Neutrophil (primary cell): ENCODE results near the gene ZNF618.

Source experiments
- H3K27ac ChIP-seq: fragments of 200-600 bp; sonication (generic); 2 replicates; pipeline ENCODE4 v1.5.1; 2016; ENCODE audit warnings: mild to moderate bottlenecking, moderate library complexity
- H3K27me3 ChIP-seq: fragments of 200-600 bp; sonication (generic); 2 replicates; pipeline ENCODE4 v1.6.0; 2016; ENCODE audit warnings: mild to moderate bottlenecking
- H3K36me3 ChIP-seq: fragments of 200-600 bp; sonication (generic); 2 replicates; pipeline ENCODE4 v1.5.1; 2017
- H3K4me1 ChIP-seq, 2 experiments: fragments of 200-600 bp in 1 of 2; sonication (generic) in 1 of 2; 1 replicate in 1 of 2; 2 replicates in 1 of 2; pipeline versions ENCODE4 v1.5.1 to v1.6.1; 2013 to 2016; ENCODE audit warnings: low read depth in 1 of 2, low read length in 1 of 2, mild to moderate bottlenecking in 1 of 2, moderate library complexity in 1 of 2; ENCODE audit not compliant: control insufficient read depth in 1 of 2, insufficient read depth in 1 of 2
- H3K4me3 ChIP-seq, 2 experiments: fragments of 200-600 bp in 1 of 2; sonication (generic) in 1 of 2; 1 replicate in 1 of 2; 2 replicates in 1 of 2; pipeline ENCODE4 v1.5.1; 2013 to 2016; ENCODE audit warnings: low read depth in 1 of 2, low read length in 1 of 2, mild to moderate bottlenecking in 1 of 2, moderate library complexity in 1 of 2
- H3K9me3 ChIP-seq: fragments of 200-600 bp; sonication (generic); 2 replicates; pipeline ENCODE4 v1.5.1; 2016
- CTCF ChIP-seq: fragments of 200-600 bp; sonication (generic); IDR thresholded peaks from 2 replicates; pipeline ENCODE4 v1.5.1; 2016; ENCODE audit warnings: antibody characterized with exemption

ZNF618 gene

DNA sequence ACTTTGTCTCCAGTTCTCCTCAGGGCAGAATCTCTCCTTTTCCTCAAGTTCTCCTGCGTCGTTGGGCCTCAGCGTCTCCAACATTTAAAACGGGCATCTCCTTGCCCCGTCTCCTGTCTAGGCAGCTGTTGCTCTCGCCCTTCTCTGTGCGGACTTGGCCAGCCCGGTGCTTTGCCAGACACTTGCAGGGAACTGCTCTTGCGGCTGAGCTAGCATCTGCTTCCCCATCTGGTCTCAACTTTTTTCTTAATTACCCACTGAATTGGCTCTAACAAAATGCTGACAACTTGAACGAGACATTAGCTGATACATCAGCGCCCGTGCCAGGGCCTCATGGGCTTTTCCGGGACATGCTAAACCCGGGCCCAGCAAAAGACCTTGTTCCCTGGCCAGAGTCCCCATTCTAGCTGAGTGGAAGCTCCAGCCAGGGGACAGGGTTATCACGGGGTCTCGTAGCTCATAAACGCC is 25.1 kb downstream of the ZNF618 start:
- H3K27ac ChIP-seq: no peak overlapping the region
- H3K27me3 ChIP-seq: no peaks in the 10 kb centered on the region
- no peaks in the 10 kb centered on the region for H3K9me3 ChIP-seq
- TF ChIP-seq CTCF: no peak
- no peak overlapping the region for H3K4me3 ChIP-seq
- H3K4me1 ChIP-seq: no peaks in the 10 kb centered on the region
- H3K36me3 ChIP-seq: no peaks in the 10 kb centered on the region

GRCh38 chr9:113903514-113904077 is 27.5 kb downstream of the ZNF618 start:
- no peak overlapping the region for H3K27ac ChIP-seq
- TF ChIP-seq CTCF: no peak
- H3K4me3 ChIP-seq: no peak overlapping the region
- H3K36me3 ChIP-seq: no peaks in the 10 kb centered on the region
- no peaks in the 10 kb centered on the region for H3K4me1 ChIP-seq
- H3K27me3 ChIP-seq: no peaks in the 10 kb centered on the region
- H3K9me3 ChIP-seq: no peaks in the 10 kb centered on the region

- no peak overlapping the region for H3K27ac ChIP-seq
- no peak for TF ChIP-seq CTCF
- H3K36me3 ChIP-seq: no peaks in the 10 kb centered on the region
- H3K4me3 ChIP-seq: no peak overlapping the region
- no peaks in the 10 kb centered on the region for H3K9me3 ChIP-seq
- H3K4me1 ChIP-seq: no peaks in the 10 kb centered on the region
- H3K27me3 ChIP-seq: no peaks in the 10 kb centered on the region
Measured at GRCh38 chr9:113906411-113907110, 30.5 kb downstream of the ZNF618 start.

DNA sequence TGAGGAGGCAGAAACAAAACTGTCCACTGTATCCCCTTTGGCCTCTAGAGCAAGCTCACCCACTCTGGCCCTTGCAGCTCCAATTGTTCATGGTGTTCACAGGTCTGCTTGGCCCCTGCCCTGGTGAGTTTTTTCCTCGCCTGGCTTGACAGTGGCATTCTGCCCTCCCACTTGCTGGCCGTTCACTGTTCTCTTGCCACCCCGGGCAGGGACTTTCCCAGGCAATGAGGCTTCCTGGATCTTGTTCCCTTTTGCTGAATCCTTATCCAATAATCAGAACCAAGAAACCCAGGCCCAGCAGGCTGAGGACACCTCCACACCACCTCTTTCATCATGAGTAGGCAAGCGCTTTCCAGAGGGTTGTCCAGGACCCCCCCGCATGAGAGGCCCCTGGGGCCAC is 31.2 kb downstream of the ZNF618 start:
- no peaks in the 10 kb centered on the region for H3K27me3 ChIP-seq
- no peak for TF ChIP-seq CTCF

DNA sequence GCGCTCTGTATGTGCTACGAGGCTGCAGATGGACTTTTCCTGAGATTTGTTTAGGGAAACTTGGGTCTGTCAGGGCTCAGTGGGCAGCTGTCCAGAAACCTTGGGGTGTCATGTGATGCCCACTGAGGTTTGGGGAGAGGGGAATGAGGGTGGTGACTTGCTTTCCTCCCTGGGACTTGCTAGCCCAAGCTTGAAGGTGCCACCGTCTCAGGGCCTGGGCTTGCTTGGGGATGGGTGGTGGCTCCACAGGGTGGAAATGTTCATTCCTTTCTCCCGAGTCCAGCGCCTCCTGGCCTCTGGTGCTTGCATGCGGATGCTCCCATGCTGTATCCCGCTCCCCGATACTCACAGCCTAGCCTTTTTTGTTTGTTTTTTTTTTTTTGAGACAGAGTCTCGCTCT is 33.3 kb downstream of the ZNF618 start:
- H3K4me3 ChIP-seq: no peak overlapping the region
- no peaks in the 10 kb centered on the region for H3K4me1 ChIP-seq
- H3K36me3 ChIP-seq: no peaks in the 10 kb centered on the region
- no peak overlapping the region for H3K27ac ChIP-seq
- no peaks in the 10 kb centered on the region for H3K27me3 ChIP-seq
- TF ChIP-seq CTCF: no peak
- H3K9me3 ChIP-seq: no peaks in the 10 kb centered on the region

More for the DNA sequence above, 31.2 kb downstream of the ZNF618 start:
- Histone ChIP-seq H3K36me3 (no peaks in the 10 kb centered on the region), H3K4me1 (no peaks in the 10 kb centered on the region), H3K9me3 (no peaks in the 10 kb centered on the region), H3K27ac (no peak overlapping the region), H3K4me3 (no peak overlapping the region)
